Hepatocyte (in vitro differentiated cells): ENCODE measurements around the gene DGKZ.

Source experiments
- CTCF ChIP-seq: fragments of 200-600 bp; sonication (generic); IDR thresholded peaks from 2 replicates; pipeline ENCODE4 v1.5.1; 2016; ENCODE audit warnings: antibody characterized with exemption, mild to moderate bottlenecking; ENCODE audit not compliant: poor library complexity
- EZH2 ChIP-seq: fragments of 200-600 bp; sonication (generic); IDR thresholded peaks from 2 replicates; pipeline ENCODE4 v1.6.1; 2016; ENCODE audit warnings: antibody characterized with exemption, mild to moderate bottlenecking, borderline replicate concordance
- EZH2phosphoT487 ChIP-seq: fragments of 200-600 bp; sonication (generic); IDR thresholded peaks from one replicate; pipeline ENCODE4 v1.6.1; 2018; ENCODE audit warnings: antibody characterized with exemption, mild to moderate bottlenecking, low read depth, moderate library complexity; ENCODE audit not compliant: unreplicated experiment, severe bottlenecking

DNA sequence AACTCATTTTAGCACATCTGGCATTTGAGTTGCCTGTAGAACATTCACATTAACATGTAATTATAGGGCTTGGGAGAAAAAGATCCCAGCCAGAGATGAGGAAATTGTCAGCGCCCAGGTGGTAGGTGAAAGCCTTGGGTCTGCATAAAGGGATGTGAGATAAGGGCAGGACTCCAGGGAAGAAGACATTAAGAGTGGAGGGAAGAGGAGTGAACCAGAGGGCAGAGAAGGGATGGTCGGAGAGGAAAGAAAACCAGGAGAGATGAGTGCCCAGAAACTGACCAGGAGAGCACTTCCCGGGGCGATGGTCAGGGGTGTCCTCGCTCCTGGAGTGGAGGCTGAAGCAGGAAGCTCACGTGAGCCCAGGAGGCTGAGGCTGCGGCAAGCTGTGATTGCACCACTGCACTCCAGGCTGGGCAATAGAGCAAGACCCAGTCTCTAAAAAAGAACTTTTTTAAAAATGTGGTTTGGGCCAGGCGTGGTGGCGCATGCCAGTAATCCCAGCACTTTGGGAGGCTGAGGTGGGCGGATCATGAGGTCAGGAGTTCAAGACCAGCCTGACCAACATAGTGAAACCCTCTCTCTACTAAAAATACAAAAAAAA lies 20.3 kb upstream of the DGKZ start:
- TF ChIP-seq CTCF = no peak
- TF ChIP-seq EZH2 = no peak
- no peak for TF ChIP-seq EZH2phosphoT487
